ENCODE data around the gene SLC38A10.

Gene SLC38A10

GRCh38 chr17:81303385-81303784 lies 8.3 kb upstream of the SLC38A10 start:
- H3K56ac ChIP-seq (ENCODE audit: low read length), result no peak overlapping the region
- H3K4me3 ChIP-seq (ENCODE audit: low read length), result no peak overlapping the region
- H3K79me1 ChIP-seq (ENCODE audit: low read length), result no peaks in the 10 kb centered on the region
- H2BK15ac ChIP-seq (replicated peaks; ENCODE audit: low read depth), result no peak overlapping the region
- no peaks in the 10 kb centered on the region for H3K36me3 ChIP-seq (ENCODE audit: control insufficient read depth, insufficient read depth, low read length)
- no peaks in the 10 kb centered on the region for H3K27me3 ChIP-seq (ENCODE audit: insufficient read depth, low read length, poor library complexity)
- H2BK5ac ChIP-seq (ENCODE audit: low read length), result no peak overlapping the region
- H3K4me2 ChIP-seq (ENCODE audit: low read length), result no peak overlapping the region
- WGBS (ENCODE audit: extremely low coverage, insufficient coverage, low lambda C conversion rate), result no CpG with 5 or more reads among the region's 11 CpGs
- no peak overlapping the region for H3K18ac ChIP-seq (ENCODE audit: low read length)
- H4K5ac ChIP-seq (ENCODE audit: low read length), result no peak overlapping the region
- H3K4ac ChIP-seq (ENCODE audit: low read depth, low read length), result no peak overlapping the region
- no peak for DNase-seq
- H3K9ac ChIP-seq (ENCODE audit: low read length), result no peak overlapping the region
- H2AK5ac ChIP-seq (ENCODE audit: low read length), result no peak overlapping the region
- no peak overlapping the region for H2BK120ac ChIP-seq (ENCODE audit: low read depth, low read length)
- no peak overlapping the region for H4K8ac ChIP-seq (ENCODE audit: low read depth, low read length)
- H3K79me2 ChIP-seq (ENCODE audit: control insufficient read depth, insufficient read depth, low read length), result no peaks in the 10 kb centered on the region
- no peak overlapping the region for H3K23ac ChIP-seq (ENCODE audit: low read length)
- no peak overlapping the region for H3K27ac ChIP-seq (ENCODE audit: low read depth, low read length)
- no peaks in the 10 kb centered on the region for H3K4me1 ChIP-seq (ENCODE audit: control insufficient read depth, low read depth, low read length)

GRCh38 chr17:81302861-81303333 lies 7.8 kb upstream of the SLC38A10 start:
- H3K56ac ChIP-seq (ENCODE audit: low read length), result peak overlapping the region; percentile 17
- H3K4ac ChIP-seq (ENCODE audit: low read depth, low read length), result no peak overlapping the region
- no peak overlapping the region for H3K4me3 ChIP-seq (ENCODE audit: low read length)
- no peak for DNase-seq
- H4K8ac ChIP-seq (ENCODE audit: low read depth, low read length), result no peak overlapping the region
- no peaks in the 10 kb centered on the region for H3K27me3 ChIP-seq (ENCODE audit: insufficient read depth, low read length, poor library complexity)
- no peaks in the 10 kb centered on the region for H3K36me3 ChIP-seq (ENCODE audit: control insufficient read depth, insufficient read depth, low read length)
- H3K27ac ChIP-seq (ENCODE audit: low read depth, low read length), result no peak overlapping the region
- WGBS (ENCODE audit: extremely low coverage, insufficient coverage, low lambda C conversion rate), result no CpG with 5 or more reads among the region's 15 CpGs
- H3K79me2 ChIP-seq (ENCODE audit: control insufficient read depth, insufficient read depth, low read length), result no peaks in the 10 kb centered on the region
- no peak overlapping the region for H3K4me2 ChIP-seq (ENCODE audit: low read length)
- no peak overlapping the region for H2AK5ac ChIP-seq (ENCODE audit: low read length)
- H3K9ac ChIP-seq (ENCODE audit: low read length), result no peak overlapping the region
- H3K18ac ChIP-seq (ENCODE audit: low read length), result no peak overlapping the region
- H4K5ac ChIP-seq (ENCODE audit: low read length), result no peak overlapping the region
- H3K4me1 ChIP-seq (ENCODE audit: control insufficient read depth, low read depth, low read length), result no peaks in the 10 kb centered on the region
- H2BK120ac ChIP-seq (ENCODE audit: low read depth, low read length), result no peak overlapping the region
- no peak overlapping the region for H2BK15ac ChIP-seq (replicated peaks; ENCODE audit: low read depth)
- no peaks in the 10 kb centered on the region for H3K79me1 ChIP-seq (ENCODE audit: low read length)
- H2BK5ac ChIP-seq (ENCODE audit: low read length), result no peak overlapping the region
- no peak overlapping the region for H3K23ac ChIP-seq (ENCODE audit: low read length)

GRCh38 chr17:81302324-81302723 lies 7.2 kb upstream of the SLC38A10 start:
- Histone ChIP-seq H3K4me3 (ENCODE audit: low read length) (no peak overlapping the region), H3K4me1 (ENCODE audit: control insufficient read depth, low read depth, low read length) (no peaks in the 10 kb centered on the region), H3K18ac (ENCODE audit: low read length) (no peak overlapping the region), H3K79me2 (ENCODE audit: control insufficient read depth, insufficient read depth, low read length) (no peaks in the 10 kb centered on the region), H3K4ac (ENCODE audit: low read depth, low read length) (no peak overlapping the region), H2AK5ac (ENCODE audit: low read length) (no peak overlapping the region), H4K5ac (ENCODE audit: low read length) (no peak overlapping the region), H4K8ac (ENCODE audit: low read depth, low read length) (no peak overlapping the region), H3K23ac (ENCODE audit: low read length) (no peak overlapping the region), H2BK15ac (replicated peaks; ENCODE audit: low read depth) (no peak overlapping the region), H3K79me1 (ENCODE audit: low read length) (no peaks in the 10 kb centered on the region), H2BK120ac (ENCODE audit: low read depth, low read length) (no peak overlapping the region), H3K27me3 (ENCODE audit: insufficient read depth, low read length, poor library complexity) (no peaks in the 10 kb centered on the region), H3K27ac (ENCODE audit: low read depth, low read length) (no peak overlapping the region), H3K4me2 (ENCODE audit: low read length) (no peak overlapping the region), H3K56ac (ENCODE audit: low read length) (no peak overlapping the region), H3K36me3 (ENCODE audit: control insufficient read depth, insufficient read depth, low read length) (no peaks in the 10 kb centered on the region), H2BK5ac (ENCODE audit: low read length) (no peak overlapping the region), H3K9ac (ENCODE audit: low read length) (no peak overlapping the region)
- no peak for DNase-seq
- no CpG with 5 or more reads among the region's 10 CpGs for WGBS (ENCODE audit: extremely low coverage, insufficient coverage, low lambda C conversion rate)

GRCh38 chr17:81301195-81302144 lies 6.4 kb upstream of the SLC38A10 start:
- DNase-seq, result no peak
- H2BK5ac ChIP-seq (ENCODE audit: low read length), result no peak overlapping the region
- H3K27ac ChIP-seq (ENCODE audit: low read depth, low read length), result no peak overlapping the region
- no CpG with 5 or more reads among the region's 37 CpGs for WGBS (ENCODE audit: extremely low coverage, insufficient coverage, low lambda C conversion rate)
- H3K36me3 ChIP-seq (ENCODE audit: control insufficient read depth, insufficient read depth, low read length), result no peaks in the 10 kb centered on the region
- no peak overlapping the region for H3K4me3 ChIP-seq (ENCODE audit: low read length)
- no peak overlapping the region for H3K9ac ChIP-seq (ENCODE audit: low read length)
- no peak overlapping the region for H3K56ac ChIP-seq (ENCODE audit: low read length)
- H2BK120ac ChIP-seq (ENCODE audit: low read depth, low read length), result no peak overlapping the region
- H3K4me2 ChIP-seq (ENCODE audit: low read length), result no peak overlapping the region
- no peaks in the 10 kb centered on the region for H3K79me1 ChIP-seq (ENCODE audit: low read length)
- H4K8ac ChIP-seq (ENCODE audit: low read depth, low read length), result no peak overlapping the region
- no peak overlapping the region for H2BK15ac ChIP-seq (replicated peaks; ENCODE audit: low read depth)
- H3K79me2 ChIP-seq (ENCODE audit: control insufficient read depth, insufficient read depth, low read length), result no peaks in the 10 kb centered on the region
- no peak overlapping the region for H3K18ac ChIP-seq (ENCODE audit: low read length)
- H4K5ac ChIP-seq (ENCODE audit: low read length), result no peak overlapping the region
- H3K27me3 ChIP-seq (ENCODE audit: insufficient read depth, low read length, poor library complexity), result no peaks in the 10 kb centered on the region
- no peak overlapping the region for H3K4ac ChIP-seq (ENCODE audit: low read depth, low read length)
- H2AK5ac ChIP-seq (ENCODE audit: low read length), result no peak overlapping the region
- no peak overlapping the region for H3K23ac ChIP-seq (ENCODE audit: low read length)
- H3K4me1 ChIP-seq (ENCODE audit: control insufficient read depth, low read depth, low read length), result no peaks in the 10 kb centered on the region

- Histone ChIP-seq H3K4ac (ENCODE audit: low read depth, low read length) (no peak overlapping the region), H3K27ac (ENCODE audit: low read depth, low read length) (no peak overlapping the region), H3K27me3 (ENCODE audit: insufficient read depth, low read length, poor library complexity) (no peaks in the 10 kb centered on the region), H2BK5ac (ENCODE audit: low read length) (no peak overlapping the region), H3K18ac (ENCODE audit: low read length) (no peak overlapping the region), H4K5ac (ENCODE audit: low read length) (no peak overlapping the region), H2AK5ac (ENCODE audit: low read length) (no peak overlapping the region), H2BK120ac (ENCODE audit: low read depth, low read length) (no peak overlapping the region), H3K9ac (ENCODE audit: low read length) (no peak overlapping the region), H3K4me2 (ENCODE audit: low read length) (no peak overlapping the region), H3K79me2 (ENCODE audit: control insufficient read depth, insufficient read depth, low read length) (no peaks in the 10 kb centered on the region), H4K8ac (ENCODE audit: low read depth, low read length) (no peak overlapping the region), H3K79me1 (ENCODE audit: low read length) (no peaks in the 10 kb centered on the region), H3K56ac (ENCODE audit: low read length) (no peak overlapping the region), H3K4me3 (ENCODE audit: low read length) (no peak overlapping the region), H3K36me3 (ENCODE audit: control insufficient read depth, insufficient read depth, low read length) (no peaks in the 10 kb centered on the region), H3K4me1 (ENCODE audit: control insufficient read depth, low read depth, low read length) (peaks cover 1% of the 10 kb centered on the region), H3K23ac (ENCODE audit: low read length) (no peak overlapping the region), H2BK15ac (replicated peaks; ENCODE audit: low read depth) (no peak overlapping the region)
- no peak for DNase-seq
- WGBS (ENCODE audit: extremely low coverage, insufficient coverage, low lambda C conversion rate), result 100% methylated on average over 4 of the region's 19 CpGs
These were observed 5.6 kb upstream of the SLC38A10 start for GRCh38 chr17:81300586-81301155.

All from mesendoderm (in vitro differentiated cells).